NCI-H146 (cell line): ENCODE measurements around the gene CCNQ.
A peak's percentile ranks its signal among the peaks of the same experiment; 100 is the strongest.

Experiments used
- DNase-seq: peaks from one replicate; lab custom pipeline; 2025; lab: John Stamatoyannopoulos, UW

Gene CCNQ

GRCh38 chrX:153596981-153597750 is 1.8 kb downstream of the CCNQ start:
- no peak for DNase-seq

GRCh38 chrX:153595859-153596857 is 2.8 kb downstream of the CCNQ start:
- DNase-seq, result no peak

GRCh38 chrX:153595387-153595786 is 3.6 kb downstream of the CCNQ start:
- DNase-seq, result no peak

GRCh38 chrX:153593811-153594500 is 5.0 kb downstream of the CCNQ start:
- DNase-seq, result no peak

GRCh38 chrX:153592966-153593688 is 5.8 kb downstream of the CCNQ start:
- peak; percentile 16 for DNase-seq

- DNase-seq, result no peak
Observed at GRCh38 chrX:153592091-153592833, 6.7 kb downstream of the CCNQ start.

- no peak for DNase-seq
Observed at GRCh38 chrX:153590961-153591956, 7.7 kb downstream of the CCNQ start.

- no peak for DNase-seq
Observed at GRCh38 chrX:153588782-153589446, 10.0 kb downstream of the CCNQ start.

GRCh38 chrX:153588021-153588781 is 10.7 kb downstream of the CCNQ start:
- no peak for DNase-seq

GRCh38 chrX:153587342-153587741 is 11.6 kb downstream of the CCNQ start:
- DNase-seq, result no peak

GRCh38 chrX:153585827-153586226 is 13.1 kb downstream of the CCNQ start:
- DNase-seq, result no peak

- DNase-seq, result no peak
Observed at GRCh38 chrX:153583433-153583832, 15.5 kb downstream of the CCNQ start.

- DNase-seq, result peak; percentile 20
Observed at GRCh38 chrX:153582896-153583295, 16.0 kb downstream of the CCNQ start.

- no peak for DNase-seq
Observed at GRCh38 chrX:153580700-153581386, 18.1 kb downstream of the CCNQ start.

GRCh38 chrX:153578889-153579288 is 20.1 kb downstream of the CCNQ start:
- DNase-seq, result no peak

GRCh38 chrX:153578200-153578835 is 20.6 kb downstream of the CCNQ start:
- peak; percentile 17 for DNase-seq

GRCh38 chrX:153576961-153577360 is 22.0 kb downstream of the CCNQ start:
- DNase-seq, result no peak
